ENCODE measurements around the gene CHST11.

DNA sequence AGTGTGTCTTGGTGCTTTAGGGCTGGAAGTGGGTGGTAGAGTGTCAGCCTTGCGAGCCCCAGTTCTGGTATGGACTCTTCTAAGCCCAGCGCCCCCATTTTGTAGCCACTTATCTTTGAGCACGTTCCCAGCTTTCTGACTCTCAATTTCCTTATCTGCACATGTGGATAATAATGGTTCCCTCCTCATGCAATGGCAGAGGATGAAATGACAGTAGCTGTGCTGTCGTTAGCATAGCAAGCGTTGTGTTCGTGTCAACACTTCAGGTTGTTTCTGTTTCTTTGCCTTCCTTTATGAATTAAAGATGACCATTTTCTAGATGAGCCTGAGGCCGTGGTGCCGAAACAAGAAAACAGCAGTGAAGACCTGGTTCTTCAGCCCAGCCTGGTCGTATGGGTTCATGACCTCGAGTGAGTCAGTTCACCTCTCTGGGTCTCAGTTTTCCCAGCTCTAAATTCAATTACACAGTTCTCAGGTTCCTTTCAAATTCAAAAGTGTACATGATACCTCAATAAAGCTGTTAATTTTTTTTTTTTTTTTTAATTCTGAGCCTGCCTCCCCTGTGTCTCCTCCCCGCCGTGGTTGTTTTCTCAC lies 268.3 kb downstream of the CHST11 start:
- TF ChIP-seq CTCF (conservative IDR thresholded peaks at IDR 0.05; ENCODE audit: low read depth, low read length) = no peak
- no peak for TF ChIP-seq EZH2 (IDR thresholded peaks at IDR 0.05; ENCODE audit: borderline replicate concordance, low read depth, low read length, poor library complexity, severe bottlenecking)

All from A673 (cell line).